Measurements from ENCODE around the gene MCF2L2. TPM values are rescaled to one million over a fixed set of nuclear protein-coding genes. Genes with fewer than 3 reads are reported as not detected.

MCF2L2 gene
- total RNA-seq, 4 donors from 2014 or later = 0.59 to 4.1 (median 1.7) TPM

DNA sequence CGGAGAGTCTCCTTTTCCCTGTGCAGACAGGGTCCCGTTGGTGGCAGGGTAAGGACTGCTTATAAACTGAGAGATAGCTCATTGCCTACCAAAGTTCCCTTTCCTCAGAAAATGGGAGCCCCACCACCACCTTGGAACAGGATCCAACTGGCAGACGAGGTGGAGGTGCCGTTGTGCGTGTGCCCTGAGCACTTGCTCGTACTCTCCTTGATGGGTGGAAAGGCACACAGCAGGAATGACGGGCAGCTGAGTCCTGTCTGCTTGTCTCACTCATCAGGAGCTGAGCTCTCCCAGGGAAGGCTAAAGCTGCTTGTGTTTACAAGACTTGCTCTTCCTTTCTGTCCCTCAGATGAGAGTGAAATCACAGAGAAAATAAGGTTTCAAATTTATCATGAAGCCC is 114.7 kb downstream of the MCF2L2 start:
- H3K9me3 ChIP-seq = no peaks in the 10 kb centered on the region
- no peak overlapping the region for H3K4me3 ChIP-seq
- H3K27ac ChIP-seq = no peak overlapping the region
- DNase-seq = no peak
- intact Hi-C loops (cut with DNase I; ENCODE audit: low total_unique reads) = no loop called here
- H3K27me3 ChIP-seq = no peaks in the 10 kb centered on the region
- no peaks in the 10 kb centered on the region for H3K4me1 ChIP-seq
- no peaks in the 10 kb centered on the region for H3K36me3 ChIP-seq
- TF ChIP-seq, protein P1, sequence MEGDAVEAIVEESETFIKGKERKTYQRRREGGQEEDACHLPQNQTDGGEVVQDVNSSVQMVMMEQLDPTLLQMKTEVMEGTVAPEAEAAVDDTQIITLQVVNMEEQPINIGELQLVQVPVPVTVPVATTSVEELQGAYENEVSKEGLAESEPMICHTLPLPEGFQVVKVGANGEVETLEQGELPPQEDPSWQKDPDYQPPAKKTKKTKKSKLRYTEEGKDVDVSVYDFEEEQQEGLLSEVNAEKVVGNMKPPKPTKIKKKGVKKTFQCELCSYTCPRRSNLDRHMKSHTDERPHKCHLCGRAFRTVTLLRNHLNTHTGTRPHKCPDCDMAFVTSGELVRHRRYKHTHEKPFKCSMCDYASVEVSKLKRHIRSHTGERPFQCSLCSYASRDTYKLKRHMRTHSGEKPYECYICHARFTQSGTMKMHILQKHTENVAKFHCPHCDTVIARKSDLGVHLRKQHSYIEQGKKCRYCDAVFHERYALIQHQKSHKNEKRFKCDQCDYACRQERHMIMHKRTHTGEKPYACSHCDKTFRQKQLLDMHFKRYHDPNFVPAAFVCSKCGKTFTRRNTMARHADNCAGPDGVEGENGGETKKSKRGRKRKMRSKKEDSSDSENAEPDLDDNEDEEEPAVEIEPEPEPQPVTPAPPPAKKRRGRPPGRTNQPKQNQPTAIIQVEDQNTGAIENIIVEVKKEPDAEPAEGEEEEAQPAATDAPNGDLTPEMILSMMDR (IDR thresholded peaks at IDR 0.05) = no peak
- no peak for TF ChIP-seq POLR2A (IDR thresholded peaks at IDR 0.05)

GRCh38 chr3:183313351-183313750 is 115.1 kb downstream of the MCF2L2 start:
- H3K4me3 ChIP-seq = no peak overlapping the region
- no peaks in the 10 kb centered on the region for H3K36me3 ChIP-seq
- H3K4me1 ChIP-seq = no peaks in the 10 kb centered on the region
- TF ChIP-seq, protein P1 (IDR thresholded peaks at IDR 0.05) = no peak
- TF ChIP-seq POLR2A (IDR thresholded peaks at IDR 0.05) = no peak
- no peak for DNase-seq
- H3K9me3 ChIP-seq = no peaks in the 10 kb centered on the region
- no peak overlapping the region for H3K27ac ChIP-seq
- H3K27me3 ChIP-seq = no peaks in the 10 kb centered on the region
- intact Hi-C loops (cut with DNase I; ENCODE audit: low total_unique reads) = no loop called here

DNA sequence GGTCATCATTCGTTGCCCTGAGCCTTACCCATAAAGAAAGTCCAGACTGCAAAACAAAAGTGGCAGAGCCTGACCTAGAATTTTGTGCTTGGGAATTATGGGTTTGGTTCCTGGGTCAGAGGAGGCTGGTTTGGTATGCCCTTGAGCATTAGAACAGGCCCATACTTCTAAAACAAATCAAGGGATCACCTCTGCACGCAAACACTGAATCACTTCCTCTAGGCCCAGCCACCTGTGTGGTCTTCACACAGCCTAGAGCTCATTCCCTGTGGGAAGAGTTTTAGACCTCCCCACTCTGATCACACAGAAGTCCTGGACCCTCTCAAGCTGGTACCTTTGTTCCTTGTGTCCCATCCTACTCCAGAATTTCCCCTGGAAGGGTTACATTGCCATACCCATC is 116.0 kb downstream of the MCF2L2 start:
- no peaks in the 10 kb centered on the region for H3K27me3 ChIP-seq
- H3K4me1 ChIP-seq = no peaks in the 10 kb centered on the region
- intact Hi-C loops (cut with DNase I; ENCODE audit: low total_unique reads) = no loop called here
- H3K9me3 ChIP-seq = no peaks in the 10 kb centered on the region
- TF ChIP-seq POLR2A (IDR thresholded peaks at IDR 0.05) = no peak
- TF ChIP-seq, protein P1 (IDR thresholded peaks at IDR 0.05) = no peak
- DNase-seq = no peak
- no peak overlapping the region for H3K4me3 ChIP-seq
- H3K36me3 ChIP-seq = no peaks in the 10 kb centered on the region
- no peak overlapping the region for H3K27ac ChIP-seq

GRCh38 chr3:183310936-183311335 is 117.5 kb downstream of the MCF2L2 start:
- Histone ChIP-seq H3K27me3 (no peaks in the 10 kb centered on the region), H3K4me1 (no peaks in the 10 kb centered on the region), H3K4me3 (no peak overlapping the region), H3K36me3 (no peaks in the 10 kb centered on the region), H3K27ac (no peak overlapping the region), H3K9me3 (no peaks in the 10 kb centered on the region)
- TF ChIP-seq, protein P1 (IDR thresholded peaks at IDR 0.05) = no peak
- no peak for TF ChIP-seq POLR2A (IDR thresholded peaks at IDR 0.05)
- intact Hi-C loops (cut with DNase I; ENCODE audit: low total_unique reads) = no loop called here
- DNase-seq = no peak

DNA sequence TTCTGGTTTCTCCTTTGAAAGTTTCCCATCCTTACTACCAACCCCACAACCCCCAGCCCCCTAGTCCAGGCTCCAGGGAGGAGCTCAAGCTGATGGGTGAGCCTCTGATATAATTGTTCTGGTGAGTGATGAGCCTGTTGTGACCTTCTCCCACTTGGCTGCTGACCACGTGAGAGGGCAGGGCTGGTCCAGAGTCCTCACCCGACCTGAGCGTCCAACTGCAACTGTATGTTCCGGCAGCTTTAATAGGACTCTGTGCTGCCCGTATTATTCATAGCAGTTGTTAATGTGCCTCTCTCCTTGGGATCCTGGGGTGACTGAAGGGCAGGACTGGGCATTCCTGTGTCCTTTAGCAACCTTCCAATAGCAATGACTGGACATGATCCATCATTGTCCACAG is 119.1 kb downstream of the MCF2L2 start:
- Histone ChIP-seq H3K36me3 (no peaks in the 10 kb centered on the region), H3K4me3 (no peak overlapping the region), H3K27me3 (no peaks in the 10 kb centered on the region), H3K4me1 (no peaks in the 10 kb centered on the region), H3K27ac (no peak overlapping the region), H3K9me3 (no peaks in the 10 kb centered on the region)
- TF ChIP-seq, protein P1 (IDR thresholded peaks at IDR 0.05) = no peak
- TF ChIP-seq POLR2A (IDR thresholded peaks at IDR 0.05) = no peak
- DNase-seq = no peak
- intact Hi-C loops (cut with DNase I; ENCODE audit: low total_unique reads) = no loop called here

Data from uterus (tissue), 4 donors.